ENCODE results near the gene KCNK13.
A peak's percentile ranks its signal among the peaks of the same experiment; 100 is the strongest.

KCNK13 gene

GRCh38 chr14:90091393-90091792 lies 29.6 kb downstream of the KCNK13 start:
- peak; percentile 77 for ATAC-seq
- TF ChIP-seq GLIS3 (CRISPR knock-in tag; IDR thresholded peaks at IDR 0.05) (no peak), ZNF70 (CRISPR knock-in tag; IDR thresholded peaks at IDR 0.05) (no peak), PATZ1 (CRISPR knock-in tag; IDR thresholded peaks at IDR 0.05; ENCODE audit: borderline replicate concordance) (no peak; the same call in 1 of the 2 replicates), POU6F1 (CRISPR knock-in tag; IDR thresholded peaks at IDR 0.05; ENCODE audit: borderline replicate concordance, low read depth) (no peak), BACH2 (CRISPR knock-in tag; IDR thresholded peaks at IDR 0.05; ENCODE audit: borderline replicate concordance) (no peak), ARNTL (CRISPR knock-in tag; IDR thresholded peaks at IDR 0.05; ENCODE audit: borderline replicate concordance, low read depth) (0 out of 2 replicates have a peak, but pooled peaks have one; percentile 12), CREB5 (CRISPR knock-in tag; IDR thresholded peaks at IDR 0.05; ENCODE audit: low read depth) (0 out of 2 replicates have a peak, but pooled peaks have one; percentile 69), CSRNP3 (CRISPR knock-in tag; IDR thresholded peaks at IDR 0.05) (no peak), PPARA (CRISPR knock-in tag; IDR thresholded peaks at IDR 0.05; ENCODE audit: borderline replicate concordance) (no peak), TSHZ2 (CRISPR knock-in tag; IDR thresholded peaks at IDR 0.05) (peak; percentile 92), ZNF565 (CRISPR knock-in tag; conservative IDR thresholded peaks at IDR 0.05; ENCODE audit: low read depth) (no peak), OSR1 (CRISPR knock-in tag; IDR thresholded peaks at IDR 0.05) (no peak), ZFP30 (CRISPR knock-in tag; IDR thresholded peaks at IDR 0.05) (no peak), TOX (CRISPR knock-in tag; IDR thresholded peaks at IDR 0.05; ENCODE audit: borderline replicate concordance) (no peak), ESRRG (CRISPR knock-in tag; IDR thresholded peaks at IDR 0.05) (no peak), ZC3H10 (CRISPR knock-in tag; IDR thresholded peaks at IDR 0.05) (no peak), ZFP3 (CRISPR knock-in tag; IDR thresholded peaks at IDR 0.05) (peak; percentile 20; the same call in 1 of the 2 replicates), ISL1 (CRISPR knock-in tag; IDR thresholded peaks at IDR 0.05) (peak; percentile 98), TCF4 (CRISPR knock-in tag; IDR thresholded peaks at IDR 0.05; ENCODE audit: borderline replicate concordance) (peak; percentile 65), ZNF8 (CRISPR knock-in tag; IDR thresholded peaks at IDR 0.05) (peak; percentile 13; the same call in 1 of the 2 replicates), RARB (CRISPR knock-in tag; IDR thresholded peaks at IDR 0.05) (no peak), SNAI2 (CRISPR knock-in tag; IDR thresholded peaks at IDR 0.05) (no peak), CSDC2 (CRISPR knock-in tag; IDR thresholded peaks at IDR 0.05) (peak; percentile 79; the same call in 1 of the 2 replicates)

- ATAC-seq, result no peak; the same call in 2 of the 3 replicates
- no peak for TF ChIP-seq ZNF70 (CRISPR knock-in tag; IDR thresholded peaks at IDR 0.05)
- no peak for TF ChIP-seq PATZ1 (CRISPR knock-in tag; IDR thresholded peaks at IDR 0.05; ENCODE audit: borderline replicate concordance)
These were observed 32.3 kb downstream of the KCNK13 start for GRCh38 chr14:90093942-90094595.
